Loucy (cell line): ENCODE data around the gene FA2H.

Source experiments
- H2AFZ ChIP-seq: fragments of 200-600 bp; sonication (generic); 2 replicates; pipeline ENCODE4 v1.6.0; 2016; ENCODE audit warnings: antibody characterized with exemption, mild to moderate bottlenecking, low read length, moderate library complexity
- H3F3A ChIP-seq: fragments of 200-600 bp; 2 replicates; pipeline ENCODE4 v1.6.0; 2016; ENCODE audit warnings: antibody characterized with exemption, low read depth, mild to moderate bottlenecking
- H3K27me3 ChIP-seq: fragments of 200-600 bp; sonication (generic); 2 replicates; pipeline ENCODE4 v1.6.1; 2014; ENCODE audit warnings: low read length, mild to moderate bottlenecking; ENCODE audit not compliant: insufficient read depth, poor library complexity, severe bottlenecking
- H3K36me3 ChIP-seq: fragments of 200-600 bp; sonication (generic); 2 replicates; pipeline ENCODE4 v1.6.1; 2016; ENCODE audit warnings: low read length; ENCODE audit not compliant: insufficient read depth
- H3K4me1 ChIP-seq: fragments of 200-600 bp; sonication (generic); 2 replicates; pipeline ENCODE4 v1.5.1; 2014; ENCODE audit warnings: low read length, mild to moderate bottlenecking; ENCODE audit not compliant: insufficient read depth, poor library complexity, severe bottlenecking
- H3K4me2 ChIP-seq: fragments of 200-600 bp; sonication (generic); 2 replicates; pipeline ENCODE4 v1.6.0; 2014; ENCODE audit warnings: antibody characterized with exemption, low read length, low read depth, mild to moderate bottlenecking; ENCODE audit not compliant: poor library complexity, severe bottlenecking
- H3K4me3 ChIP-seq: fragments of 200-600 bp; sonication (generic); 2 replicates; pipeline ENCODE4 v1.5.1; 2014; ENCODE audit warnings: low read length, mild to moderate bottlenecking, mixed read lengths; ENCODE audit not compliant: poor library complexity, severe bottlenecking
- H3K79me2 ChIP-seq: fragments of 200-600 bp; sonication (generic); 2 replicates; pipeline ENCODE4 v1.6.1; 2014; ENCODE audit warnings: low read length; ENCODE audit not compliant: insufficient read depth
- H3K9ac ChIP-seq: fragments of 200-600 bp; sonication (generic); 2 replicates; pipeline ENCODE4 v1.6.0; 2014; ENCODE audit warnings: mild to moderate bottlenecking, low read depth, low read length, moderate library complexity; ENCODE audit not compliant: poor library complexity, severe bottlenecking
- H3K9me2 ChIP-seq: fragments of 200-600 bp; sonication (generic); replicated peaks from 2 replicates; pipeline ENCODE4 v1.6.1; 2016; ENCODE audit warnings: low read depth, low read length, mixed read lengths
- H3K9me3 ChIP-seq: fragments of 200-600 bp; sonication (generic); 2 replicates; pipeline ENCODE4 v1.6.1; 2014; ENCODE audit warnings: mild to moderate bottlenecking, antibody characterized with exemption, low read length, low read depth; ENCODE audit not compliant: insufficient read depth
- H4K20me1 ChIP-seq: fragments of 200-600 bp; sonication (generic); 2 replicates; pipeline ENCODE4 v1.6.0; 2014; ENCODE audit warnings: antibody characterized with exemption, low read length, mild to moderate bottlenecking; ENCODE audit not compliant: insufficient read depth, poor library complexity, severe bottlenecking
- CTCF ChIP-seq: fragments of 200-600 bp; sonication (generic); conservative IDR thresholded peaks from 2 replicates; pipeline ENCODE4 v1.5.1; 2014; ENCODE audit warnings: mild to moderate bottlenecking, antibody characterized with exemption, low read length
- EZH2phosphoT487 ChIP-seq: fragments of 200-600 bp; IDR thresholded peaks from 2 replicates; pipeline ENCODE4 v1.6.1; 2018; ENCODE audit warnings: antibody characterized with exemption, mild to moderate bottlenecking, moderate library complexity, borderline replicate concordance

Gene FA2H

GRCh38 chr16:74760007-74760767, 14.4 kb downstream of the FA2H start:
- H2AFZ ChIP-seq = no peak overlapping the region
- H3F3A ChIP-seq = no peaks in the 10 kb centered on the region
- H3K9ac ChIP-seq = no peak overlapping the region
- no peaks in the 10 kb centered on the region for H3K79me2 ChIP-seq
- no peaks in the 10 kb centered on the region for H4K20me1 ChIP-seq
- TF ChIP-seq EZH2phosphoT487 (no peak), CTCF (no peak)
- H3K36me3 ChIP-seq = no peaks in the 10 kb centered on the region
- no peaks in the 10 kb centered on the region for H3K9me2 ChIP-seq
- no peak overlapping the region for H3K4me3 ChIP-seq
- no peaks in the 10 kb centered on the region for H3K9me3 ChIP-seq
- H3K27me3 ChIP-seq = no peaks in the 10 kb centered on the region
- H3K4me2 ChIP-seq = no peak overlapping the region
- H3K4me1 ChIP-seq = no peaks in the 10 kb centered on the region

GRCh38 chr16:74759564-74759963, 15.1 kb downstream of the FA2H start:
- H3K4me2 ChIP-seq = no peak overlapping the region
- no peaks in the 10 kb centered on the region for H3K36me3 ChIP-seq
- H3K9me3 ChIP-seq = no peaks in the 10 kb centered on the region
- H3K4me3 ChIP-seq = no peak overlapping the region
- H3K27me3 ChIP-seq = no peaks in the 10 kb centered on the region
- no peaks in the 10 kb centered on the region for H3K9me2 ChIP-seq
- no peak overlapping the region for H2AFZ ChIP-seq
- no peaks in the 10 kb centered on the region for H3F3A ChIP-seq
- H3K4me1 ChIP-seq = no peaks in the 10 kb centered on the region
- TF ChIP-seq CTCF (no peak), EZH2phosphoT487 (no peak)
- no peak overlapping the region for H3K9ac ChIP-seq
- no peaks in the 10 kb centered on the region for H3K79me2 ChIP-seq
- H4K20me1 ChIP-seq = no peaks in the 10 kb centered on the region

GRCh38 chr16:74758801-74759200, 15.8 kb downstream of the FA2H start:
- TF ChIP-seq CTCF (no peak), EZH2phosphoT487 (no peak)
- Histone ChIP-seq H3K9me2 (no peaks in the 10 kb centered on the region), H3K9ac (no peak overlapping the region), H4K20me1 (no peaks in the 10 kb centered on the region), H3K4me1 (no peaks in the 10 kb centered on the region), H3K4me3 (no peak overlapping the region), H3K4me2 (no peak overlapping the region), H3K27me3 (no peaks in the 10 kb centered on the region), H3F3A (no peaks in the 10 kb centered on the region), H3K9me3 (no peaks in the 10 kb centered on the region), H3K36me3 (no peaks in the 10 kb centered on the region), H2AFZ (no peak overlapping the region), H3K79me2 (no peaks in the 10 kb centered on the region)
